HFFc6 (cell line): ENCODE measurements around the gene NIPAL3. TPM values are rescaled to one million over a fixed set of nuclear protein-coding genes. Genes with fewer than 3 reads are reported as not detected.

Experiments used
- DNase-seq: peaks from one replicate; pipeline ENCODE4 v3.0.0-alpha.2; 2018
- H3K27ac Mint-ChIP-seq: 2 replicates; pipeline ENCODE4 v1.8.0; 2020; ENCODE audit warnings: mild to moderate bottlenecking, mixed read lengths
- H3K27me3 Mint-ChIP-seq: 2 replicates; pipeline ENCODE4 v1.8.0; 2021; ENCODE audit warnings: mild to moderate bottlenecking, moderate library complexity, mixed read lengths; ENCODE audit not compliant: insufficient read depth
- H3K36me3 Mint-ChIP-seq: 2 replicates; pipeline ENCODE4 v1.8.0; 2021; ENCODE audit warnings: low read depth, mixed read lengths
- H3K4me1 Mint-ChIP-seq: 2 replicates; pipeline ENCODE4 v1.8.0; 2020; ENCODE audit warnings: low read depth, mixed read lengths
- H3K4me3 Mint-ChIP-seq: 2 replicates; pipeline ENCODE4 v1.8.0; 2020; ENCODE audit warnings: mild to moderate bottlenecking, moderate library complexity, mixed read lengths
- H3K9me3 Mint-ChIP-seq: 2 replicates; pipeline ENCODE4 v1.8.0; 2020; ENCODE audit warnings: mild to moderate bottlenecking, mixed read lengths
- total RNA-seq, 6 experiments: library from RNA; stranded (reverse); fragmentation: NEBNext Ultra II Directional; extraction: Animal tissue kit (Norgen Biotek cat#: 25700); gene quantifications; 2 replicates in 1 of 6; 3 replicates in 5 of 6; pipeline ENCODE4 v1.2.3, GENCODE V29; 2021
- TF ChIP-seq, protein P1 (sequence below): fragments of 200-600 bp; sonication (generic); IDR thresholded peaks from 2 replicates; pipeline ENCODE4 v1.5.0; 2021; ENCODE audit warnings: antibody characterized with exemption, mild to moderate bottlenecking

The NIPAL3 gene
- total RNA-seq, 6 experiments from 2014 or later, result 97.8 to 164 (median 107) TPM

DNA sequence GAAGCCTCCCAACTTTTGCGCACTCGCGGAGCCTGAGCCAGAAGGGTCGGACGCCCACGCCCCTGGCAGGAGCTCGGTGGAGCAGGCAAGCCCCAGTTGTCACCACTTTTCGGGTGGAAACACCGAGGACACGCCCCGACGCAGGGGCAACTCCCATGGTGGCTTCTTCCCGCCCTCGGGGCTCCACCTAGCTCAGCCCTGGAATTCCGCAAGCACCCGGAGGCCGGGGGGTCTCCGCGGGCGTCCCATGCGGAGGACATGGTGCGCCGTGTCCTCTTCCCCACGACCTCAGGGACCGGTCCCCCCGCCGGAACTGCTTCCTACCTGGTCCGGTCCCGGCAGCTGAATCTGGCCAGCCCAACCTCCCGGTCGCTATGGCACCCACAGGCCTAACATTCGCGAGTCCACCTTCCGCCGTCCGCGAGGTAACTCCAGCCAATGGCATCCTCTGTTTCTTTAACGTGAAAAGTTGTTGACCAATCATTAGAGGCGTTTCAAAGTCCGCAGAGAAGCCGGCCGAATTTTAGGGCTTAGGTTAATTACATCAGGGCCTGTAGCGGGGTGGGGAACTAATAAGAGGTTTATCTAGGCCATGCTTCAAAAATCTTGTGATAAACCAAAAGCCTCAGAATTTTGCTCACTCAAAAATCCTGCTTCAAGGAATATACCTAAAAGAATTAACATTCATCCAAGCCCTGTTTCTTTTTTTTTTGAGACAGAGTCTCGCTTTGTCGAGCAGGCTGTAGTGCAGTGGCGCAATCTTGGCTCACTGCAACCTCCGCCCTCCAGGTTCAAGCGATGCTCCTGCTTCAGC lies 2.0 kb upstream of the NIPAL3 start, which contains the start of gene STPG1:
TSS of gene STPG1 (minus strand) at position 433 of the 814 bp plus-strand sequence. CDS start 12,394 bp downstream, outside the sequence.
- H3K4me3 Mint-ChIP-seq, result peak within 1 kb of the TSS; percentile 91
- peaks cover 8% of the 10 kb centered on the region for H3K27me3 Mint-ChIP-seq
- peaks cover 85% of the 10 kb centered on the region for H3K4me1 Mint-ChIP-seq
- H3K9me3 Mint-ChIP-seq, result no peaks in the 10 kb centered on the region
- H3K36me3 Mint-ChIP-seq, result peaks cover 17% of the 10 kb centered on the region
- peak within 1 kb of the TSS; percentile 93 for H3K27ac Mint-ChIP-seq
- TF ChIP-seq, protein P1, sequence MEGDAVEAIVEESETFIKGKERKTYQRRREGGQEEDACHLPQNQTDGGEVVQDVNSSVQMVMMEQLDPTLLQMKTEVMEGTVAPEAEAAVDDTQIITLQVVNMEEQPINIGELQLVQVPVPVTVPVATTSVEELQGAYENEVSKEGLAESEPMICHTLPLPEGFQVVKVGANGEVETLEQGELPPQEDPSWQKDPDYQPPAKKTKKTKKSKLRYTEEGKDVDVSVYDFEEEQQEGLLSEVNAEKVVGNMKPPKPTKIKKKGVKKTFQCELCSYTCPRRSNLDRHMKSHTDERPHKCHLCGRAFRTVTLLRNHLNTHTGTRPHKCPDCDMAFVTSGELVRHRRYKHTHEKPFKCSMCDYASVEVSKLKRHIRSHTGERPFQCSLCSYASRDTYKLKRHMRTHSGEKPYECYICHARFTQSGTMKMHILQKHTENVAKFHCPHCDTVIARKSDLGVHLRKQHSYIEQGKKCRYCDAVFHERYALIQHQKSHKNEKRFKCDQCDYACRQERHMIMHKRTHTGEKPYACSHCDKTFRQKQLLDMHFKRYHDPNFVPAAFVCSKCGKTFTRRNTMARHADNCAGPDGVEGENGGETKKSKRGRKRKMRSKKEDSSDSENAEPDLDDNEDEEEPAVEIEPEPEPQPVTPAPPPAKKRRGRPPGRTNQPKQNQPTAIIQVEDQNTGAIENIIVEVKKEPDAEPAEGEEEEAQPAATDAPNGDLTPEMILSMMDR, result no peak
- DNase-seq, result peak; percentile 84

DNA sequence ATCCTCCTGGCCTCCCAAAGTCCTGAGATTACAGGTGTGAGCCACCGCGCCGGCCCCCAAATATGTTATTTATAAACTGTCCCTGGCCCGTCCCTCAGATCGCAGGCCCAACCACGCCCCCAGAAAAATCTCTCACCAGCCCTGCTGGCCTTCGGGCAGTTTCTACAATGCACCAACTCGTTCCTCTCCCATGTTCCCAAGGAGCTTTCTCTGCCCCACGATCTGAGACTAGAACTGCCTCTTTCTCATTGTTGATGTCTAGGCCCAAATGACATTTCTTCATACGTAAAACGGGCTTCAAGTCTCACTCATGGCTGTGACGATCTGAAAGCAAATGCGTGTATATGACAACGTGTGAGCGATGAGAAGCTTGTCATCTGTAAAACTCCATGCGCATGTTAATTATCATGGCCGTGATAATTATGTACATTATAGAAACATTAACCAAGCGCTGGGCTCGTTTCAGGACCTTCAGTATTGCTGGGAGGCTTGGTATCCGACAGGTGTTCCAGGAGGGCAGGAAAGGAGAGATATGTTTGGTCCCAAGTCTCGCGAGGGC lies 748 bp upstream of the NIPAL3 start:
- Mint-ChIP-seq H3K4me1 (peaks cover 89% of the 10 kb centered on the region), H3K27me3 (peaks cover 8% of the 10 kb centered on the region), H3K36me3 (peaks cover 23% of the 10 kb centered on the region), H3K9me3 (no peaks in the 10 kb centered on the region), H3K4me3 (peak overlapping the region; percentile 98), H3K27ac (peak overlapping the region; percentile 97)
- no peak for DNase-seq
- TF ChIP-seq, protein P1, result no peak

DNA sequence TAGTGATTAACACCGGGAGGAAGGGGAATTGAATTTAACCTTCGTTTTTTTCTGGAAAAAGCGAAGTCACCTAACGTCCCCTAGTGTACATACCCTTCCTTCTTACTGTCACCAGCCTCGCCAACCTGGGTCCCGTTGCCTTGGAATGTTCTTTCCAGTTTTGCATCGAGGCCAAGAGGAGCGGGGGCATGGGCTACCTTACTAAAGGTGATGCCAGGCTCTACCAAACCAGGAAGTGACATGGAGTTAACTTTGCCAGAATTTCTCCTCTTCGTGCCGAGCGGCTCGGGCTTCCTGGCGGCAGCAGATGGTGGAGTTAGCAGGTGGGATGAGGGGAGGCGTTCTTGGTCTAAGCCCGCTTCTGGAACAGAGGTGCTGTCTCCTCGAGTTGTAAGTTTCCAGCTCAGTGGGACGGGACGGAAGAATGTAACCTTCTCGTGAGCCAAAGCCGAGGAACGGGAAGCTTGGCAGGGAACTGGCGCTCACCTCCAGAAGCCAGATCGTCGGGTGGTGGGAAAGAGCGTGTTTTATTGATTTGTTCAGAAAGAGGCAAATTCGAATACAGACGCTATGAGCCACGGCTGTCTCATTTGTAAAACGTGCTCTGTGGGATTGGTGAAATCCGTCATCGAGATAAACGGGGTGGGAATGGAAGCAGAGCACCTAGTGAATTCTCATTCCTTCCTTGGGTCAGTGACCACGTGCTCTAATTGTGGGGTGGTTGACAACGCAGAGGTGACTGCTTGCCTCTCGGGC lies 486 bp downstream of the NIPAL3 start:
- TF ChIP-seq, protein P1, result no peak
- peak; percentile 13 for DNase-seq
- peaks cover 76% of the 10 kb centered on the region for H3K4me1 Mint-ChIP-seq
- peaks cover 23% of the 10 kb centered on the region for H3K36me3 Mint-ChIP-seq
- H3K27me3 Mint-ChIP-seq, result peaks cover 8% of the 10 kb centered on the region
- peak overlapping the region; percentile 98 for H3K4me3 Mint-ChIP-seq
- H3K9me3 Mint-ChIP-seq, result no peaks in the 10 kb centered on the region
- peak overlapping the region; percentile 97 for H3K27ac Mint-ChIP-seq

DNA sequence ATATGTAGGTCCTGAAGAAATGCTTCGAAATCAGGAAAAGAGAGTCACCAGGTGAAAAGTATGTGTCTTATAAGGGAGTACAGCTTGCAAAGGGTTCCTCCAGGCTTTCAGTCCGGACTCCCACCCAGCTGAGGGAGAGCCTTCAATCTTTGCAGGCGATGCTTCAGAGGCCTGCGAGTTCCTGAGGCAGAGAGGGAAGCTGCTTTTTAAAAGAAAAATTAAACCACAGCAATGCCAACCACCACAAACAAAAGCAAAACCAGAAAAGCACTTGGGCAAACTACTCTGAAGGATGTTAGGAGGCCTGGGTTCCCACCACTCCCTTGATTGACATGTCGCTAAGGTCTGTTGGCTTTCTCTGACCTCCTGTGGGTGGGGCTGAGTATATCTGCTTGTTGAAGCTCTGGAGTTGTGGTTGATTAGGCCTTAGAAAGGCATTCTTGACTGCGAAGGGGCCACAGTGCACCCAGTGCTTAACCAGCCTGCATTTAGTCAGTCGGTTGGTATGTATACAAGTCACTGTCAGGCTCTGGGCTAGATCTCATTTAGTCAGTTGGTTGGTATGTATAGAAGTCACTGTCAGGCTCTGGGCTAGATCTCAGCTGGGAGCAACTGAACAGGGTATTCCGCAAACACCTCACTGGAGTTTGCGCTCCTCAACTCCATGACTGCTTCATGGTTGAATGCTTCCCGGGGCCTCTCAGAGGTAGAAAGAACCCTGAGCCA lies 1.2 kb downstream of the NIPAL3 start:
- DNase-seq, result peak; percentile 99
- Mint-ChIP-seq H3K4me3 (peak overlapping the region; percentile 98), H3K27ac (peak overlapping the region; percentile 97), H3K36me3 (peaks cover 31% of the 10 kb centered on the region), H3K4me1 (peaks cover 69% of the 10 kb centered on the region), H3K27me3 (peaks cover 8% of the 10 kb centered on the region), H3K9me3 (no peaks in the 10 kb centered on the region)
- TF ChIP-seq, protein P1, result no peak

DNA sequence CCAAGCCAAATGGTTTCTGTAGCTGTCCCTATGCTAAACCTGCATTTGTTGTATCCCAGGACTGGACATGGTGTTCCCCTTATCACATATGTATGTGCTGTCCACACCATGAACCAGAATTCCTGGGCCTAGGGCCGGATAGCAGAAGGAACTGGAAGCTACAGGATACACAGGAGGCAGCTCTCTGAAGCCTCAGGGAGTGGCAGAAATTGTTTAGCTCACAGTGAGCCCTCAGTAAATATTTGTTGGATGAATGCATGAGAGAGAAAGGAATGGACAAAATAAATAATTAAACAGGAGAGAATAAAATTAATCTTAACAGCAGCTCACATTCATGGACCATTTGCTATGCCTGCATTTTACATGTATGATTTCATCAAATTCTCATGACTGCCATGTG lies 2.1 kb downstream of the NIPAL3 start:
- peaks cover 8% of the 10 kb centered on the region for H3K27me3 Mint-ChIP-seq
- H3K4me3 Mint-ChIP-seq, result peak overlapping the region; percentile 98
- peak; percentile 81 for DNase-seq
- TF ChIP-seq, protein P1, result no peak
- peaks cover 60% of the 10 kb centered on the region for H3K4me1 Mint-ChIP-seq
- no peaks in the 10 kb centered on the region for H3K9me3 Mint-ChIP-seq
- H3K36me3 Mint-ChIP-seq, result peaks cover 39% of the 10 kb centered on the region
- peak overlapping the region; percentile 97 for H3K27ac Mint-ChIP-seq
